Stimulated activated naive CD8-positive, alpha-beta T cell treated with anti-CD3 and anti-CD28 coated beads, Interleukin-15, Interleukin-2, amounts not matched to agents 100 ng/mL and 50 ng/mL, for 24 hours (primary cell): ENCODE data around the gene MTSS2.
"Not testable (repeated sequence)": the region's sequence is repeated elsewhere in the genome, so short reads cannot be mapped to it uniquely, and the experiment has no call there.

Experiments
- H3K27ac Mint-ChIP-seq: one replicate; pipeline ENCODE4 v1.8.0; 2021; ENCODE audit warnings: mild to moderate bottlenecking, mixed read lengths
- H3K27me3 Mint-ChIP-seq: one replicate; pipeline ENCODE4 v1.8.0; 2021; ENCODE audit warnings: mixed read lengths
- H3K36me3 Mint-ChIP-seq: one replicate; pipeline ENCODE4 v1.8.0; 2021; ENCODE audit warnings: low read depth, mixed read lengths
- H3K4me1 Mint-ChIP-seq: one replicate; pipeline ENCODE4 v1.8.0; 2021; ENCODE audit warnings: low read depth, mixed read lengths
- H3K4me3 Mint-ChIP-seq: one replicate; pipeline ENCODE4 v1.8.0; 2021; ENCODE audit warnings: mild to moderate bottlenecking, mixed read lengths
- H3K9me3 Mint-ChIP-seq: one replicate; pipeline ENCODE4 v1.8.0; 2021; ENCODE audit warnings: mixed read lengths

The MTSS2 gene

DNA sequence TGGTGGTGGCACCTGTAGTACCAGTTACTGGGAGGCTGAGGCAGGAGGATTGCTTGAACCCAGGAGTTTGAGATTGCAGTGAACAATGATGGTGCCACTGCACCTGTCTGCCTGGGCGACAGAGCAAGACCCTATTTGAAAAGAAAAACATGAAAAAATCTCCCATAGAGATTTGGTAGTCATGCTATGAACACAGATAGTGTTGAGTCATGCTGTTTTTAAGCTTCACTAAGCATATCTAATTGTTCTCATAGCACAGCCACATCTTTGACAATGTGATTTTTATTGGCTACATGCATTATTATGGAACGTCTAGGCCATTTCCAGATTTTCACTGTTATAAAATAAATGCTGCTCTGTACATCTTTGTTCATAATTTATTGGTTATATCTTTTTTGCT, 33.5 kb downstream of the MTSS2 start:
- H3K27ac Mint-ChIP-seq = no peak overlapping the region
- no peak overlapping the region for H3K4me3 Mint-ChIP-seq
- no peaks in the 10 kb centered on the region for H3K36me3 Mint-ChIP-seq
- H3K27me3 Mint-ChIP-seq = no peaks in the 10 kb centered on the region
- H3K9me3 Mint-ChIP-seq = no peaks in the 10 kb centered on the region
- H3K4me1 Mint-ChIP-seq = peaks cover 4% of the 10 kb centered on the region

DNA sequence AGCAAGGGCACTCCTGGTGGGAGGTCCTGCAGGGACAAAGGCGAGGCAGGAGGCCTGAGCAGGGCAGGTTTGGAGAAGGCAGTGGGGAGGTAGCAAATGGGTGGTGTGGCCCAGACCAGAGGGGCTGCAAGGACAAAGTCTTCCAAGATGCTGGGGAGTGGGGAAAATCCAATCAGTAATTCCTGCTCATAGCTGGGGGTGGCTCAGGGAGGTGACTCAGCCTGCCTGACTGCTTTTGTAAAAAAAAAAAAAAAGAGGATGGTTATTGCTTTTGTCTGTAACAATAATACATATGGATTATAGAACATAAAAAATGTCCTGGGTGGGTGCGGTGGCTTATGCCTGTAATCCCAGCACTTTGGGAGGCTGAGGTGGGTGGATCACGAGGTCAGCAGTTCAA, 34.3 kb downstream of the MTSS2 start:
- Mint-ChIP-seq H3K4me1 (peaks cover 4% of the 10 kb centered on the region), H3K9me3 (no peaks in the 10 kb centered on the region), H3K27ac (no peak overlapping the region), H3K4me3 (no peak overlapping the region), H3K36me3 (no peaks in the 10 kb centered on the region), H3K27me3 (no peaks in the 10 kb centered on the region)

- H3K9me3 Mint-ChIP-seq = no peaks in the 10 kb centered on the region
- H3K4me3 Mint-ChIP-seq = no peak overlapping the region
- H3K27me3 Mint-ChIP-seq = no peaks in the 10 kb centered on the region
- peaks cover 4% of the 10 kb centered on the region for H3K4me1 Mint-ChIP-seq
- H3K36me3 Mint-ChIP-seq = no peaks in the 10 kb centered on the region
- no peak overlapping the region for H3K27ac Mint-ChIP-seq
Observed at GRCh38 chr16:70650216-70650615, 35.6 kb downstream of the MTSS2 start.

DNA sequence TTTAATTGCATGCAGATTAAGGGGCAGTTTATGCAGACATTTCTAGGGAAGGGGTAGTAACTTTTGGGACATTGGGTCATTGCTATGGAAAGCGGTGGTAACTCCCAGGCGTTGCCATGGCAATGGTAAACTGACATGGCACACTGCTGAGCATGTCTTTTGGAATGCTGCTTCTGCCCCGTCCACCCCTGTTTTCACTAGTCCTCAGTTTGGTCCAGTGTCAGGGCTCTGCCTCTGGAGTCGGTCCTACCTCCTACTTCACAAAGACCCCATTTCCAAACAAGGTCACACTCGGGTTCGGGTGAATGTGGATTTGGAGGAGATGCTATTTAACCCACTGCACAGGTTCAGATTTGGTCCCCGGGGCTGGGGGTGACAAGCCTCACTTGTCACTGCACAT, 36.6 kb downstream of the MTSS2 start:
- Mint-ChIP-seq H3K4me3 (no peak overlapping the region), H3K9me3 (no peaks in the 10 kb centered on the region), H3K27me3 (no peaks in the 10 kb centered on the region), H3K4me1 (peaks cover 4% of the 10 kb centered on the region), H3K27ac (no peak overlapping the region), H3K36me3 (no peaks in the 10 kb centered on the region)

- no peaks in the 10 kb centered on the region for H3K9me3 Mint-ChIP-seq
- H3K27me3 Mint-ChIP-seq = no peaks in the 10 kb centered on the region
- no peak overlapping the region for H3K4me3 Mint-ChIP-seq
Observed at GRCh38 chr16:70648606-70649005, 37.2 kb downstream of the MTSS2 start.

DNA sequence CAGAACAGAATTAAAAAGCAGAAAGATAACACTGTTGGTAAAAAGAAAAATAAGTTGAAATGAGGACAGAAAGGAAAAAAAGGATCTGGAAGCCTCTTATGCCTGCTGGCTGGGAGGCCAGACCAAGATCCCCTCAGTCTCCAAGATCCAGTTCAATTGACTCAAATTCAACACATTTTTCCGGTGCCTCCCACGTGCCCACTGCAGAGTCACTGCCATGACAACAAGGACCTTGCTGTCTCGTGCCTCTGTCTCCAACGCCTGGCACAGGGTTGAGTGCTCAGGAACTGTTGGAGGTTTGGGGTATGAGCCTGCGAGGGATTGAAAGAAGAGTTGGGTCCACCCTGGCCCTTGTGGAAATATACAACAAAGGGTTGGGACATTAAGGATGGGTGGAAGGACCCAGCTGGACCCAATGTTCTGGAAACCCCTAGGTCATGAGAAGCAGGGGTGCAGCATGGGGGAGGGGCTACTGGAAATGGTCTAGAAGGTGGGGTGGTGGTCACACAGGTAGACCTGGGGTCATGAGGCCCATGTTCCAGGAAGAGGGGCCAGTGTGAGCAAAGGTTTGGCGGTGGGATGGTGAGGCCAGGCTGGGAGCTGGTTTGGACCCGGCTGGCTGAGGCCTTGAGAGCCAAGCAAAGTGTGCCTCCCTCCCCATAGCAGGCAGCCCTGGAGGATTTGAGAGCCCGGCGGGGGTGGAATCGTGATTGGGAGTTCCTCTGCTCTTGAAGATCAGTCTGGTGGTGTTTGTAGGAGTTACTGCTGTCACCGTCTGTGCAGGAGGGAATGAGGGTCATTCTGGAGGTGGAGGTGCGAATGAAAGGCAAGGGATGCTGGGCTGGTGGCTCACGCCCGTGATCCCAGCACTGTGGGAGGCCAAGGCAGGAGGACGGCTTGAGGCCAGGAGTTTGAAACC, 38.2 kb downstream of the MTSS2 start:
- Mint-ChIP-seq H3K27me3 (peaks cover under 1% of the 10 kb centered on the region), H3K4me3 (no peak overlapping the region), H3K9me3 (no peaks in the 10 kb centered on the region), H3K36me3 (no peaks in the 10 kb centered on the region), H3K4me1 (no peaks in the 10 kb centered on the region), H3K27ac (no peak overlapping the region)

More at GRCh38 chr16:70648606-70649005, 37.2 kb downstream of the MTSS2 start:
- no peaks in the 10 kb centered on the region for H3K36me3 Mint-ChIP-seq
- H3K4me1 Mint-ChIP-seq = no peaks in the 10 kb centered on the region
- no peak overlapping the region for H3K27ac Mint-ChIP-seq

GRCh38 chr16:70646260-70647241, 39.3 kb downstream of the MTSS2 start, which contains the start of gene IL34:
Gene IL34 (plus strand): TSS chr16:70646559. CDS start chr16:70646948, 389 bp downstream.
- Mint-ChIP-seq H3K27me3 (peaks cover 3% of the 10 kb centered on the region), H3K36me3 (no peaks in the 10 kb centered on the region), H3K4me3 (no peak within 1 kb of the TSS), H3K27ac (no peak within 1 kb of the TSS), H3K4me1 (no peaks in the 10 kb centered on the region), H3K9me3 (no peaks in the 10 kb centered on the region)

DNA sequence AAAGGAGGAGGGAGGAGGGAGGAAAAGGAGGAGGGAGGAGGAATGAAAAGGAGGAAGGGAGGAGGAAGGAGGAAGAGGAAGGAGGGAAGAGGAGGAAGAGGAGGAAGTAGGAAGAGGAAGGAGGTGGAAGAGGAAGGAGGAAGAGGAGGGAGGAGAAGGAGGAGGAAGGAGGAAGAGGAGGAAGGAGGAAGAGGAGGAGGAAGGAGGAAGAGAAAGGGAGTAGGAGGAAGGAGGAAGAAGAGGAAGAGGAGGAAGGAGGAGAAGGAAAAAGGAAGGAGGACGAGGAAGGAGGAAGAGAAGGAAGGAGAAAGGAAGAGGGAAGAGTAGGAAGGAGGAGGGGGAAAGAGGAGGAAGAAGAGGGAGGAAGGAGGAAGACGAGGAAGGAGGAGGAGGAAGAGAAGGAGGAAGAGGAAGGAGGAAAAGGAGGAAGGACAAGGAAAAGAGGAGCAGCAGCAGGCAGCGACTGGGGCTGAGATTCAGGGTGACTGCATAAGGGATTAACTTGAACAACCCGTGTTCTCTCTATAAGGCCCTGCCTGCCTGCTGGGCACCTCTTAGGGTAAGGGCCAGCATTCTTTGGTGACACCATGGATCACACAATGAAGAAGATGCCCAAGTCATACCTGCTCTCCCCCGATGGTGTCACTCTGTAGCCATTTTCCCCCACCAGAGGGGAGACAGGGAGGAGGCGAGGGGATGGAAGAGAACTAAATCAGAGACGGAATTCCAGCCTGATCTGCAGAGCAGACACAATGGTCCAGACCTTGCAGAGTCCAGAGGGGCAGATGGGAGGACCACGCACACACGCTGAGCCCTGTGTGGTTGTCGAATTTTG, 40.9 kb downstream of the MTSS2 start:
- Mint-ChIP-seq H3K36me3 (no peaks in the 10 kb centered on the region), H3K27ac (no peak overlapping the region)

GRCh38 chr16:70643264-70643663, 42.6 kb downstream of the MTSS2 start:
- not testable (repeated sequence) for H3K4me1 Mint-ChIP-seq

More for the DNA sequence above, 40.9 kb downstream of the MTSS2 start:
- Mint-ChIP-seq H3K27me3 (peaks cover 3% of the 10 kb centered on the region), H3K4me1 (no peaks in the 10 kb centered on the region), H3K9me3 (no peaks in the 10 kb centered on the region), H3K4me3 (no peak overlapping the region)

DNA sequence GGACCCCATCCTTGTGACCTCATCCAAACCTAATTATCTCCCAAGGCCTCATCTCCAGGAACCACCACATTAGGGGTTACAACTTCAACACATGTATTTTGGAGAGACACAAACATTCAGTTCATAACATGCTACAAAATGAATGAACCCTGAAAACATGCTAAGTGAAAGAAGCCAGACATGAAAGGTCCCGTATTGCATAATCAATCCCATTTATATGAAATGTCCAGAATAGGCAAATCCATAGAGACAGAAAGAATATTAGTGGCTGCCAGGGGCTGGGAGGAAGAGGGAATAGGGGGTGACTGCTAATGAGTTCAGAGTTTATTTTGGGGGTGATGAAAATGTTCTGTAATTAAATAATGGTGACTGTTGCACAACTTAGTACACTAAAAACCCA, 43.2 kb downstream of the MTSS2 start:
- Mint-ChIP-seq H3K27ac (no peak overlapping the region), H3K27me3 (peaks cover 3% of the 10 kb centered on the region), H3K4me3 (no peak overlapping the region), H3K9me3 (no peaks in the 10 kb centered on the region), H3K36me3 (no peaks in the 10 kb centered on the region), H3K4me1 (no peaks in the 10 kb centered on the region)

More at GRCh38 chr16:70643264-70643663, 42.6 kb downstream of the MTSS2 start:
- H3K36me3 Mint-ChIP-seq, H3K9me3 Mint-ChIP-seq, H3K27ac Mint-ChIP-seq, H3K4me3 Mint-ChIP-seq, H3K27me3 Mint-ChIP-seq: not testable (repeated sequence)

GRCh38 chr16:70638814-70639792, 46.8 kb downstream of the MTSS2 start:
- Mint-ChIP-seq H3K27me3 (peaks cover 3% of the 10 kb centered on the region), H3K4me3 (no peak overlapping the region), H3K27ac (no peak overlapping the region)

More at GRCh38 chr16:70638814-70639792, 46.8 kb downstream of the MTSS2 start:
- no peaks in the 10 kb centered on the region for H3K4me1 Mint-ChIP-seq
- H3K9me3 Mint-ChIP-seq = no peaks in the 10 kb centered on the region
- no peaks in the 10 kb centered on the region for H3K36me3 Mint-ChIP-seq
